Amniotic stem cell (primary cell): ENCODE measurements around the gene SIDT1.

Source experiments
- DNase-seq: peaks from one replicate; lab custom pipeline; 2025; lab: John Stamatoyannopoulos, UW

The SIDT1 gene

DNA sequence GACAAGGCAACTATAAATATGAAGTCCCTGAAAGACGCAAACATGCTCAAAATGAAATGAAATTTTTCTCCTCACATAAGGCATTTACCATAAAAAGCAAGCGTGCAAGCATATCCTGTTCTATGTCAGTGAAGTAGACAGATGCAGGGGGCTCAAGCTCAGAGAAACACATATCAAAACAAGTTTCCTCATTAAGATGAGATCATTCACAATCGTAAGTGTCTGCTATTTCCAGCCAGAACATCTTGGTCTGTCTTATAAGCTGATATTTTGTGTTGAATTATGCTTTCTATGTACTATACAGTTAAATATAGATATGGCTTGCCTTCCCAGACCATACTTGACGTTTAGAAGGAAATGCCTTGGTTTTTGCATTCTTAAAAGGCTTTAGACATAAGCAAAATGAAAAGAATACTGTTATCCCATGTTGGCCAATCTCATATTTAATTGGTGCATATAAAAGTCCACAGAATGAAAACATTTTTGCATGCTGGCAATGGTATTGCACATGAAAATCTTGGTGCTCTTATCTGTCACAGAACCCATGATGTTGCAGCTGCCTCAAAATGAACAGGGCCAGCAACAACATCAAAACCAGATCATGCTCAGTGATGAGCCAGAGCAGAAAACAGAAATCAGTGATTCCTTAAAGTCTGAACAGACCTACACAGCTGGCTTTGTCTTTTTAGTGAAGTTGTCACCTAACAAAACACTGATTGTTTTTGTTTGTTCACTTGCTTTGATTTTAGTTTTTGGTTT is 65.4 kb downstream of the SIDT1 start:
- DNase-seq = no peak

DNA sequence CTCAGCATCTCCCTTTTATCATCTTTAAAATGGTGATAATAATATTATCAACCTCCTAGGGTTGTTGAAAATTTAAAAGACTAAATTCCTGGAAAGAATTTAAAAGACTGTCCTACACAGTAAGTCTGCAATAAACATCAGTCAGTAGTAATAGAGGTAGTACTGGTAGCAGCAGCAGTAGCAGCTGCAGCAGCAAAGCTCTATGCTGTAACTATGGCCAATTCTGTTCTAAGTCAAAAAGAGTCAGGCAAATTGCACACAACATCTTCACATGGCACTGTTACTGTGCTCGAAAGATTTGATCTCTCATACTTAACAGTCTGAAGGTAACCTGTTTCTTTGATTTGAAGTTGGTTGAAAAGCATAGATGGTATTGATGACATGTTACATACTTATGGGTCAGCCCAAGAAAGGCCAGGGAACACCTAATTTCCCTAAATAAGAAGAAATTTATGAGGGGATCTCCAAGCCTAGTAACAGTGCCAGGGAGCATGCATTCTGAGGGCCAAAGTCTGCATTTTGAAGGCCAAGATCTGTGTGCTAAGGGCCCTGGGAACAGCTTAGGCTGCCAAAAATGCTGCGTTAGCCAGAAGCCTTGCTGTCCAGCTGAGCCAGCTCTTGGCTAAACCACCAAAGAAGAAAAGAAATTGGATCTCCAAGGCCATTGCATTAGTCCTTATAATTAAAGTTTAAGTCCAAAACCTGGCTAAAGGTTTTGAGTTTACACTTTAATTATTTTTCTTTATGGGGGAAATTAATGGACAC is 68.2 kb downstream of the SIDT1 start:
- no peak for DNase-seq

DNA sequence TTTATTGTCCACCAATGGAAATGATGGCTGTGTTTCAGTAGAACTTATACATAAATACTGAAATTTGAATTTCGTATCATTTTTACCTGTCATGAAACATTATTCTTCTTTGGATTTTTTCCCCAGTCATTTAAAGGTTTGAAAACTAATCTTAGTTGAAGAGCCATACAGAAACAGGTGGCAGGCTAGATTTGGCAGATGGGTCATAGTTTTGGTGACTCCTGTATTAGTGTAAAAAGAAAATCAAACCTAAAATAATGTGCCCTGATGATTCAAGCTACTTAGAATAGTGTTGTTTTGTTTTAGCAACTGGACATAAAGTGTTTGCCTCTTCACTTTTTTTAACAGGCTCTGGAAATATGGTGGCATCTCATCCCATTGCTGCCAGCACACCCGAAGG is 68.9 kb downstream of the SIDT1 start:
- DNase-seq = no peak

DNA sequence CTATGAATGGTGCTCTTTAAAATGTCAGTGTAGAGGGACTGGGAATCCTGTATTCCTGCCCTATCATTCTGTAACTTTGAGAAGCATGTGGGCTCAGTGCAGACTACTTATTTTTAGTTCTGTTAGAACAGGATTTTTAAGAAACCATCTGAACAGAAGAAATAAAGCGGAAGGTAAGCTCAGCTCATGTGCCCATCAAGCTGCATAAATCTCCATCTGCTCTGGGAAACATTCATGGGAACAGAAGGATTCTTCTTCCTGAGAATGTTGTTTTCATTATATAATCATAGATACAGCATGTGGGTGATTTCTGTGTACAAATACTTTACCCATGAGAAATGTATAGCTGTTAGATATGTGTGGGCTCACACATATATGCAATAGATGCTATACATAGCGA is 69.9 kb downstream of the SIDT1 start:
- DNase-seq = no peak

DNA sequence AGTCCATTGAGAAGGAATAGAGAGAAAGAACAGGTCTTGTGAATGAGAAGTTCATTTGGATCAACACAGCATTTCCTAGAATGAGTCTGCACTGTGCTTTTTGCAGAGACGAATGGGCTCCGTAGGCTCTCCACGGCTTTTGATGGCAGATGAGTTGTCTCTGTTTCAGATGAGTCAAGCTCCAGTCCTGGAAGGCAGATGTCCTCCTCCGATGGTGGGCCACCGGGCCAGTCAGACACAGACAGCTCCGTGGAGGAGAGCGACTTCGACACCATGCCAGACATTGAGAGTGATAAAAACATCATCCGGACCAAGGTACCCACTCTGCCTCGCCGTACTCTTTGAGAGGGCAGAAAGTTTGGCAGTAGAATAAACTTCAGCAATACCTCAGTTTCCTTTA is 70.5 kb downstream of the SIDT1 start:
- DNase-seq = no peak

DNA sequence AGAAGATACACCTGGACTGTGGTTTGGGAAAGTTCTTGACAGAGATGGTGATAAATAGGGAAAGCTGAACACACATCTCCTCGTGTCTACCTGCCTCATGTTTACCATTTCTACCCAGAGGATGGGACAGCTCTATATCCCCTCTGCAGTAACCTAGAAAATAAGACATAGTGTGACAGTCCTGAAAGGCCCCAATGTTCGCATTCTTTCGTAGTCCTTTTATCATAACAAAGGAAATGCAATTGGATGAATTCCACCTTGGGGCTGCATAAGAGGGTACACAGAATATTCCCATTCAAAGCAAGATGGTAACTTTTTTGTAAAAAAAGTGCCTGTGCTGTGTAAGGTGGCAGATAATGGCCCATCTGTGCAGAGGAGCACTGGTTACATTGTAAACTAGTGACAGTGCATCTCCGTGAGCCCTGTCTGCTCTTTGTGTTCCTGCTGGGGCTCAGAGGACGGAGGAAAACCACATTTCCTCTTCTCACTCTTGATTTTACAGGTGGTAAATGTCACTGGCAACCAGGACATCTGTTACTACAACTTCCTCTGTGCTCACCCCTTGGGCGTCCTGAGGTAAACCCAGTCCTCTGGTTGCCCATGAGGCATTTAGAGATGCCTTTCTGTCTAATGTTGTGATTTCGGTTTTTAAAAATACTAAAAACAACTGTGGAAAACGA is 74.3 kb downstream of the SIDT1 start:
- DNase-seq = no peak

DNA sequence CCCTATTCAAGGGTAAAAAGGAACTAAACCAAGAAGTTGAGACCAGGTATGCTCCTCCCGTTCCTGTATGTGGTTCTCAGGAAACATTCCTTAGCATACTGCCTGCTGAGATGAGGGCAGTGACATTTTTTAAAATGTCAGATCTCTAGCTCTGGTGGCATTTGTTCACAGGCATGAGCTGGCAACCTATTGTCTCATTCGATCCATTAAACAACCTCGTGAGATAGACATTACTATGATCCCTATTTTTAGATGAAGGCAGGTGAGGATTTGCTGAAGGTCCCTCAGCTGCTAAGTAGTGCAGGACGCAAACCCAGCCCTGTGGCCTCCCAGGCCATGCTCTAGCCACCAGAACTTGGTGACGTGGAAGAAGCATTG is 74.9 kb downstream of the SIDT1 start:
- no peak for DNase-seq

DNA sequence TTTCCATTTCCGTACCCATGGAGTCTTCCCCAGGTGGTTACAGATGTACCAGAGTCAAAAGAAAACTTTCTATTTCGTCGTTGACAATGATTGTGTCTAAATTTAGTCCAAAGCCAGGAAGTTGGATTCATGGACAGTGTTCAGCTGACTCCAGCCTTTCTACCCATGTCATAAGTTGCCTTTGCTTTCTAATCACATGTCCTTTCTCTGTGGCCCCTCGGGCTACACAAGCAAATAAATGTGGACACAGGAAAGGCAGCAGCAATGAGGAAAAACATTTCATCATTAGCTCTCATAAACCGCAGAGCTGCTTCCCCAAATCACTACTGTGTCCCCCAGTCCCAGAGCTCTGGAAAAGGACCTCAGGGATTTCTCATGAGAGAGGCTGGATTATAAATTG is 82.0 kb downstream of the SIDT1 start:
- DNase-seq = no peak

DNA sequence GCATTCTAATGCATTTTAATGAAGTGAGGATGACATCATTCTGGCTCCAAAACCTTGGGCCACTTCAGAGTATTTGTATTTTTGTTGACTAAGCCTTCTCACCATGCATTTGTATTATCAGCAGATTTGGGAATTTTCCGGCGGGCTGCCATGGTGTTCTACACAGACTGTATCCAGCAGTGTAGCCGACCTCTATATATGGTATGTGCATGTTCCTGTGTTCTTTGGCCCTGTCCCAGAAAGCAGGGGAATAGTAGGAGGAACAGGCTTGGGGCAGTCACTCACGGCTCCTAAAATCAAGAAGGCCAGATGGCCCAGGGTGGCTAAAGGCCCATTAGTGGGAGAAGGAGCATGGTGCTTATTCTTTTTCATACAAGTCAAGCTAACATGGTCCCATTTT is 83.6 kb downstream of the SIDT1 start:
- no peak for DNase-seq

DNA sequence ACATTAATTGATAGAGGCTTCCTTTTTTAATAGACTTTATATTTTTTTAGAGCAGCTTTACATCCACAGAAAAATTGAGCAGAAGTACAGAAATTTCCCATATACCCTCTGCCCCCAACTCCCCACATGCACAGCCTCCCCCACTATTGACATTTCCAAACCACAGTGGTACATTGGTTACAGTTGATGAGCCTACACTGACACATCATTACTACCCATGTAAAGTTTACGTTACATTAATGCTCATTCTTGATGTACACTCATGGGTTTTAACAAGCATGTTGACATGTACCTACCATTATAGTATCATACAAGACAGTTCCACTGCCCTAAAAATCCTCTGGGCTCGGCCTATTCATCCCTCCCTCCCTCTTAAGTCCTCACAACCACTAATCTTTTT is 85.4 kb downstream of the SIDT1 start:
- no peak for DNase-seq

DNA sequence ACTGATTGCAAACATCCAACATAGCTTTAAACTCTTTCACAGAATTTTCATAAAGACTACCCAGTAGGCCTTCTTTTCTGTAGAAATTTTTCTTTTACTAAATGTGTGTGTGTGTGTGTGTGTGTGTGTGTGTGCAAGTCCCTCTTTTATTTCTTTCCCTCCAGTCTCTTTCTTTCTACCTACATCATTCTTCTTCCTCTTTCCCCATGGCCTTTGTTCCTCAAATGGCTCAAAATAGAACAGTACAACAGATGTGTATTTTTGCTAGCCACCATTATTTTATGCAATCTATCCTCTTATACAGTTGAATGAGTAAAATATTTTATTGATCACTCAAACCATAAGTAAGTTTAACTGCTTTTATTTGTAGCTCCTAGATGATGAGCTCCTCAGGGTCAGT is 87.7 kb downstream of the SIDT1 start:
- DNase-seq = no peak

DNA sequence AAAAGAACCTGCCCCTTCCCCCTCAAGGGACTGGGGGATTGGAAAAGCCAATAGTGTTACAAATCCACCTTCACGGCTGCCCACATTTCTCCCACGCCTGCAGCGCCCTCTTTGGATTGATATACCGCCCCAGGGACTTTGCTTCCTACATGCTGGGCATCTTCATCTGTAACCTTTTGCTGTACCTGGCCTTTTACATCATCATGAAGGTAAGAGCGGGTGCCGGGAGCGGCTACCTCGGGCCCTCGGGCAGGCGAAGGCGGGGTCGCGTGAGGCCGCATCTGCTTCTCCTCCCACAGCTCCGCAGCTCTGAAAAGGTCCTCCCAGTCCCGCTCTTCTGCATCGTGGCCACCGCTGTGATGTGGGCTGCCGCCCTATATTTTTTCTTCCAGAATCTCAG is 91.0 kb downstream of the SIDT1 start:
- no peak for DNase-seq

DNA sequence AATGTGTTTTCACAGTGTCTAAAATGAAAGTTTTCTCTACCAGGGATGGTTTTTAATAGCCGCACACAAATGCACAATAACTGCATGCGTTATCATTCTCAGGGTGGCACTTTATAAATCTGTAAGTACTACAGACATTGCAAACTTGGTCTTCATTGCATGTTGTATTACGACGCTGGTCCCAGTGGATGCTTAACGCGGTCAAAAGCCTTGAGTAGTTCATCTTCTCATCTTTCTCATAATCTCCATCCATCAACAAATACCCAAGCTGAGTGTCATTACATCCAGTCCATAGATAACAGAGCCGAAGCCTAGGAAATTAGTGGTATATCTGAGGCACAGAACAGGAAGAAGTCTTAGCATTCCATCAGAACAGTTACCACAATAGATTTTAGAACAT is 91.5 kb downstream of the SIDT1 start:
- no peak for DNase-seq

DNA sequence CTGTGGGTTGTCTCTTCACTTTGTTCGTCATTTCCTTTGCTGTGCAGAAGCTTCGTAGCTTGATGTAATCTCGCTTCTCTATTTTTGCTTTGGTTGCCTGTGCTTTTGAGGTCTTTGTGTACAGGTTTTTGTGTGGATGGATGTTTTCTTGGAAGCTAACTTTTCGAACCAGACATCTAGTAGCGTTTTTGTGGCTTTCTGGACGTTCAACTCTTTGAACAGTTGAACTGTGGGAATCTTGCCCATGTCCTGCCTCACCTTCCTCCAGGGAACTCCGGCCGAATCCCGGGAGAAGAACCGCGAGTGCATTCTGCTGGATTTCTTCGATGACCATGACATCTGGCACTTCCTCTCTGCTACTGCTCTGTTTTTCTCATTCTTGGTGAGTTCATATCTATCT is 93.5 kb downstream of the SIDT1 start:
- no peak for DNase-seq

DNA sequence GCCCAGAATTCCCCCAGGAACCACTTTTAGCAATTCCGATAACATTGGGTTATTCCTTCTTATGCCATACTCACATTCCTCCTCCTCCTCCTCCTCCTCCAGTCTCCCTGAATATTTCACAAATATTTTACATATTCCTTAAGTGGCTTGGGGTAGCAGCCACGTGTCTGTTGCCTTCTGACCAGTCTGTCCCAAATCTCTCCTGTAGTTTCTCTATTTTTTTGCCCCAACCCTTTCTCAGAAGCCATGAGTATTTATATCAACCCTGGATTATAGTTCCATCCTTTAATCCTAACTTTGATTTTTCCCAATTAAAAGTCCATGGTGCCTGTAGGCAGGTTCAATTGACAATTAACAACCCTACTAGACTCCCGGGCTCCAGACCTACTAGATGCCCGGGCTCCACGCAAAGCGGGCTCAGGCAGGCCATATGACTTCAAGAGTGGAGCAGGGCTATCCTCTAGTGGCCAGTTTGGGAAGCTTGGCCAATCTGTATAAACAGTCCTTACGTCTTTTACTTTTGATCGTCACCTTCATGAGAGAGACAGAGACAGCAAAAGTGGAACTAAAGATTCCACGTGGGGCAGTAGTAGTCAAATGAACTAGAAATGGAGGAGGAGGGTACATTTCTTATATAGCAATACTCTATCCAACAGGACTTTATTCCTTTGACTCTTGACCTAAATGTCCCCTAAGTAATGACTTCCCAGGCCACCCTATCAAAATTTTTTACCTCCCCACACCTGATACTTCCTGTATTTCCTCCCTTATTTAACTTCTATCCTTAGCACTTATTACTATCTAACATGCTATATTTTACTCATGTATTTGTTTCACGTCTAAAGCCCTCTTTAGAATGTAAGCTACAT is 94.4 kb downstream of the SIDT1 start:
- DNase-seq = peak; percentile 48

DNA sequence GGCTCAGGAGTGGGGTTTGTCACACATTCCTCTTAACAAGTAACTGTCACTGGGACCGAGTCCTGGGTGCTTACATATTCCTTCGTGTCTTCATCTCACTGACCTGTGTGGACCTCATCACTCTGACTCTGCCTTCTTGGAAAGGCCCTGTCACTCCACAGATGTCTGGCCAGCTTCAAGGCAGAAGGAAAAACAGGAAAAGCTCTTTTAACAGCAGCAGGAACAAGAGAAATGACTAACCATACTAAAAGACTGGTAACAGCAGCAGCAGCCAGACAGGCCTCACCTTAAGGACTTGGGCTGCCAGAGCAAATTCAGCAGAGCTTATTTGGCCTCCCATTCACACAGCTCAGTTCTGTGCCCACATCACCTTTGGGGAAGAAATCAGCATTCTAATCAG is 96.0 kb downstream of the SIDT1 start:
- DNase-seq = no peak

DNA sequence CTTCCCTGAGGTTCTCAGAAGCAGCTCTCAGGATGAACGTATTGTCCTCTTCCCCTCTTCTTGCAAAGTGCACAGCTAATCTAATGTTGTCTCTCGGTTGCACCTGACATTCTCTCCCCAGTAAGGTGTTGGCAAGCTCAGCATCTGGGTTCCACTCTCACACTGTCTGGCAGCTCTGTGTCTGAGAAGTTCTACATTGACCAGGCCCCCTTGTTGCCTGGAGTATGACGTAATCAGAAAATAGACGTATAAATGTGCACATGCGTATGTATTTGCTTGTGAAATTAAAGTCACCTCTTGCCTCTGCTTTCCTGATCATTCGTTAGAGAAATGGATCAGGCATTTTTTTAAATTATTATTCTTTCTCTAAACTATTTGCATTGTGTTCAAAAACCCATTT is 96.4 kb downstream of the SIDT1 start:
- no peak for DNase-seq

DNA sequence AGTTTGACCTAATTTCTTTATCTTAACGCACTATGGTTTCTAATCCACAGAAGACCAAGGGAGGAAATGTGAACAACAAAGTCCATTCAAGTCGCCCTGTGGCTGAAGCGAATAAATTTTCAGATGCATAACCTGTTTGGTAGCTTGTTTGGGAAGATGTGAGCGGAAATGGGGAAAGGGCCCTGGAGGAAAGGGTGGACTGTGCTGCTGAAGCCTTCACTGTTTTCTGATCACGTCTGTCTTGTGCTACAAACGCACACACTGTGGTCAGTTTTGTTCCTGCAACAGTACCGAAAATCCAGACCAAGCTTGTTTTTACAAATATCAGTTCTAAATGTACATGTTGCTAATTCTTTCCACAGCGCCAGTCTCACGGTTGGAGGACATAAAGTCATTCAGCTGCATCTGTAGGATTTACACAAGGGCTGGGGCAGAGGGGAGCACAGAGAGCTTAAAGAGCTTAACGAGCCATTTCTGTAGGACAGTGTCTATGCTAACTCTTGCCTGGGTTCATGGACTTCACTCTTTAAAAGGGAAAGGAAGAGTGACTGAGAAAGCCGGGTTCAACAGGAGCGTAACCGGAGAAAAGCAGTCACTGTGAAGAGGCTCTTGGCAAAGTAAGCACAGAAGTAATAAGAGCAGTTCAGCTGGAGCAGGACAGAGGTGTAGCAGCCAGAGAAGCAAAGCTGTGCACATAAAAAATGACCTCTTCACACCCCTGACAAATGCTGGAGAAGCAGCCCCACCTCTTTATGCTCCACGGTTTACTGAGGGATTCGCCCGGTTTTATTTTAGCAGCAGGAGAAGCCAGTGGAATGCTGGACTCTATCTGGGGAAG is 97.4 kb downstream of the SIDT1 start:
- no peak for DNase-seq

DNA sequence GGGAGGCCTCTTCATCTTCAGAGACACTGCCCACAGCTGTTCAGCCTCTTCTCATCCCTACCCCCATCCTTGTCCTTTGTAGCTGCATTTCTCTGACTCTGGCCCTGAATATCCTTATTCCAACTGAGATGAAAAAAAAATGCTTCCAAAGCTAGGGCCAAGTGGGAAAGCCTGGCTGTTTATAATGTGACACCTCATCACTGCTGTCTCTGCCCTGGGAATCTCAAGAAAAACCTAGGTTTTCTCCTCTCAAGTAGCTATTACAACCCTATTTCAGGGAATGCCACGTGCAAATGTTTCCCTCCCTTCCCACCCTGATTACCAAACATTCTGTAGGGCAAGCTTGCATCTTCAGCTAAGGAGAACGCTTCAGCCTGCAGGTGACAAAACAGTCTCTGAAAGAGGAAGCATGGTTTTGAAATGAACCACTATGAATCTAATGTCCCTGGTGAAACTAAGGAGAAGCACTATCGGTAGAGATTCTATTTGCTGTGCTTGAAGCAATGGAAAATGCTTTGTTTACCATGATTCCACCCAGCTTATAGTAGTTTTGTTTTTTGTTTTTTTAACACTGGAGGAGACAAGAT is 98.7 kb downstream of the SIDT1 start:
- no peak for DNase-seq

DNA sequence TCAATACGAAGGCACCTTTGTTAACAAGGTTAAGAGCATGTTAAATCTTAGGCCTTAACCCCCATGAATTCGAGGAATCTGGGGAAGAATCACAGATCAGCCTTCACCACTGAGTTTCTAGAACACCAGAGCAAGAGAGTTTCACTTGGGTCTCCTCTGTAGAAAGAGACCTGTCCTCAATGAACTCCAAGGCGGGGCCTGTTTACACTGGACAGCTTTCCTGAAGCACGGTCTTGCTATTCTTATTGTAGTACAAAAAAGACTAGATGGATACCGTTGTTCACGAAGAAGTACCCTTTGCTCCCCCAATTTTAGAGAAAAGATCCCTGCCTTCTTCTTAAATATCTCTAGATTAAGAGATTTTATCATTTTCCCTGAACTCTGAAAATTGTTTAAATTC is 99.2 kb downstream of the SIDT1 start:
- no peak for DNase-seq
